Neural cell (in vitro differentiated cells): ENCODE data around the gene TBC1D9B. TPM values are rescaled to one million over a fixed set of nuclear protein-coding genes. Genes with fewer than 3 reads are reported as not detected.
A peak's percentile ranks its signal among the peaks of the same experiment; 100 is the strongest.

Source experiments
- H2AFZ ChIP-seq: fragments of 200-600, 300-800 bp; sonication (generic), shearing (Covaris generic); 2 replicates; pipeline ENCODE4 v1.6.0; 2014; ENCODE audit warnings: low read depth, mild to moderate bottlenecking, antibody characterized with exemption, low read length, moderate library complexity
- H3F3A ChIP-seq: fragments of 200-600 bp; shearing (Covaris generic); 2 replicates; pipeline ENCODE4 v1.6.1; 2016; ENCODE audit warnings: mild to moderate bottlenecking, moderate library complexity, mixed read lengths, antibody characterized with exemption, low read length; ENCODE audit not compliant: insufficient read depth, poor library complexity, severe bottlenecking
- H3K27ac ChIP-seq: fragments of 200-600, 300-800 bp; sonication (generic), shearing (Covaris generic); 2 replicates; pipeline ENCODE4 v1.5.1; 2014; ENCODE audit warnings: mild to moderate bottlenecking, low read length, moderate library complexity
- H3K27me3 ChIP-seq: fragments of 300-800, 200-600 bp; sonication (generic), shearing (Covaris generic); 2 replicates; pipeline ENCODE4 v1.6.0; 2014; ENCODE audit warnings: mild to moderate bottlenecking, low read depth, low read length, moderate library complexity; ENCODE audit not compliant: insufficient read depth
- H3K36me3 ChIP-seq: fragments of 300-800, 200-600 bp; sonication (generic), shearing (Covaris generic); 2 replicates; pipeline ENCODE4 v1.5.1; 2014; ENCODE audit warnings: mild to moderate bottlenecking, antibody characterized with exemption, low read length, moderate library complexity; ENCODE audit not compliant: insufficient read depth
- H3K4me2 ChIP-seq: fragments of 300-800, 200-600 bp; sonication (generic), shearing (Covaris generic); 2 replicates; pipeline ENCODE4 v1.6.0; 2014; ENCODE audit warnings: mild to moderate bottlenecking, low read length
- H3K4me3 ChIP-seq: fragments of 300-800, 200-600 bp; sonication (generic), shearing (Covaris generic); 2 replicates; pipeline ENCODE4 v1.5.1; 2014; ENCODE audit warnings: mild to moderate bottlenecking, low read length, moderate library complexity
- H3K79me2 ChIP-seq: fragments of 200-600 bp; shearing (Covaris generic); replicated peaks from 2 replicates; pipeline ENCODE4 v1.6.0; 2014; ENCODE audit warnings: mild to moderate bottlenecking, low read length, moderate library complexity; ENCODE audit not compliant: insufficient read depth
- H3K9ac ChIP-seq: fragments of 300-800, 200-600 bp; sonication (generic), shearing (Covaris generic); 2 replicates; pipeline ENCODE4 v1.6.1; 2016; ENCODE audit warnings: mild to moderate bottlenecking, low read length, mixed read lengths
- H3K9me2 ChIP-seq: fragments of 200-600 bp; shearing (Covaris generic); 2 replicates; pipeline ENCODE4 v1.6.1; 2016; ENCODE audit warnings: mild to moderate bottlenecking, low read length, mixed read lengths; ENCODE audit not compliant: insufficient read depth
- H3K9me3 ChIP-seq: fragments of 200-600, 300-800 bp; sonication (generic), shearing (Covaris generic); 2 replicates; pipeline ENCODE4 v1.6.1; 2016; ENCODE audit warnings: mild to moderate bottlenecking, mixed run types, low read length, moderate library complexity, mixed read lengths
- H4K20me1 ChIP-seq: fragments of 200-600 bp; shearing (Covaris generic); 2 replicates; pipeline ENCODE4 v1.6.1; 2016; ENCODE audit warnings: mild to moderate bottlenecking, mixed run types; ENCODE audit not compliant: insufficient read depth
- CTCF ChIP-seq: fragments of 450-650 bp; IDR thresholded peaks from 2 replicates; pipeline ENCODE4 v1.5.1; 2014; ENCODE audit warnings: antibody characterized with exemption, mild to moderate bottlenecking, moderate library complexity; ENCODE audit not compliant: poor library complexity, severe bottlenecking
- EP300 ChIP-seq: fragments of 450-650 bp; conservative IDR thresholded peaks from 2 replicates; pipeline ENCODE4 v1.6.1; 2014; ENCODE audit warnings: antibody characterized with exemption, mild to moderate bottlenecking, moderate library complexity; ENCODE audit not compliant: poor library complexity, severe bottlenecking
- EZH2 ChIP-seq: fragments of 200-600, 300-800 bp; shearing (Covaris generic), sonication (generic); IDR thresholded peaks from 2 replicates; pipeline ENCODE4 v1.6.1; 2014; ENCODE audit warnings: antibody characterized with exemption, low read length, borderline replicate concordance, mild to moderate bottlenecking; ENCODE audit not compliant: insufficient read depth, poor library complexity, severe bottlenecking
- MXI1 ChIP-seq: fragments of 450-650 bp; conservative IDR thresholded peaks from 2 replicates; pipeline ENCODE4 v1.6.1; 2014; ENCODE audit warnings: antibody characterized with exemption, mild to moderate bottlenecking; ENCODE audit not compliant: poor library complexity, severe bottlenecking
- POLR2AphosphoS5 ChIP-seq: IDR thresholded peaks from 2 replicates; pipeline ENCODE4 v1.6.1; 2012
- RAD21 ChIP-seq: fragments of 450-650 bp; conservative IDR thresholded peaks from 2 replicates; pipeline ENCODE4 v1.6.1; 2014; ENCODE audit warnings: antibody characterized with exemption, mild to moderate bottlenecking, moderate library complexity
- REST ChIP-seq: IDR thresholded peaks from 2 replicates; pipeline ENCODE4 v1.6.1; 2012; ENCODE audit warnings: borderline replicate concordance
- SMC3 ChIP-seq: fragments of 450-650 bp; conservative IDR thresholded peaks from 2 replicates; pipeline ENCODE4 v1.6.1; 2014; ENCODE audit warnings: antibody characterized with exemption, mild to moderate bottlenecking, moderate library complexity; ENCODE audit not compliant: poor library complexity
- TAF1 ChIP-seq: IDR thresholded peaks from 2 replicates; pipeline ENCODE4 v1.6.1; 2012; ENCODE audit warnings: low read depth
- polyA plus RNA-seq: library from polyadenylated mRNA; depleted of rRNA; stranded (reverse); fragments of >200 nt; gene quantifications from 2 replicates; pipeline ENCODE4 v1.2.3, GENCODE V29; 2014

TBC1D9B gene
- polyA plus RNA-seq, 1 donor from 2014 or later, result 50.7 TPM

- no peaks in the 10 kb centered on the region for H3K9me2 ChIP-seq
- no peaks in the 10 kb centered on the region for H3F3A ChIP-seq
- peaks cover 12% of the 10 kb centered on the region for H3K79me2 ChIP-seq
- H3K9ac ChIP-seq, result no peak overlapping the region
- H3K27ac ChIP-seq, result no peak overlapping the region
- H3K9me3 ChIP-seq, result no peaks in the 10 kb centered on the region
- TF ChIP-seq MXI1 (no peak), EZH2 (no peak), POLR2AphosphoS5 (no peak), SMC3 (no peak), REST (no peak), TAF1 (no peak), CTCF (no peak), RAD21 (no peak), EP300 (no peak)
- H3K27me3 ChIP-seq, result no peaks in the 10 kb centered on the region
- no peaks in the 10 kb centered on the region for H3K36me3 ChIP-seq
- no peaks in the 10 kb centered on the region for H4K20me1 ChIP-seq
- H3K4me3 ChIP-seq, result no peak overlapping the region
- no peak overlapping the region for H2AFZ ChIP-seq
- no peak overlapping the region for H3K4me2 ChIP-seq
These were observed 83.6 kb downstream of the TBC1D9B start for GRCh38 chr5:179823937-179824744.

- peak overlapping the region; percentile 92 for H3K9ac ChIP-seq
- peak overlapping the region; percentile 99 for H3K4me3 ChIP-seq
These were observed 85.2 kb downstream of the TBC1D9B start for GRCh38 chr5:179822444-179822990.

More at GRCh38 chr5:179822444-179822990, 85.2 kb downstream of the TBC1D9B start:
- no peaks in the 10 kb centered on the region for H3K27me3 ChIP-seq
- H3K79me2 ChIP-seq, result peaks cover 12% of the 10 kb centered on the region
- no peaks in the 10 kb centered on the region for H3K36me3 ChIP-seq
- H3K27ac ChIP-seq, result no peak overlapping the region
- H3K4me2 ChIP-seq, result peak overlapping the region; percentile 75
- no peaks in the 10 kb centered on the region for H3F3A ChIP-seq
- H3K9me3 ChIP-seq, result no peaks in the 10 kb centered on the region
- no peak overlapping the region for H2AFZ ChIP-seq
- TF ChIP-seq TAF1 (no peak), CTCF (no peak), REST (no peak)
- H3K9me2 ChIP-seq, result no peaks in the 10 kb centered on the region
- H4K20me1 ChIP-seq, result no peaks in the 10 kb centered on the region
